GM21381 (cell line): ENCODE results near the gene MCTP1.
"Not testable (repeated sequence)": the region's sequence is repeated elsewhere in the genome, so short reads cannot be mapped to it uniquely, and the experiment has no call there.

Experiments used
- ATAC-seq: cut with Tn5 transposase; IDR thresholded peaks from one replicate; pipeline ENCODE4 v1.9.1; 2021; ENCODE audit warnings: mild to moderate bottlenecking, moderate library complexity; ENCODE audit not compliant: unreplicated experiment

MCTP1 gene

DNA sequence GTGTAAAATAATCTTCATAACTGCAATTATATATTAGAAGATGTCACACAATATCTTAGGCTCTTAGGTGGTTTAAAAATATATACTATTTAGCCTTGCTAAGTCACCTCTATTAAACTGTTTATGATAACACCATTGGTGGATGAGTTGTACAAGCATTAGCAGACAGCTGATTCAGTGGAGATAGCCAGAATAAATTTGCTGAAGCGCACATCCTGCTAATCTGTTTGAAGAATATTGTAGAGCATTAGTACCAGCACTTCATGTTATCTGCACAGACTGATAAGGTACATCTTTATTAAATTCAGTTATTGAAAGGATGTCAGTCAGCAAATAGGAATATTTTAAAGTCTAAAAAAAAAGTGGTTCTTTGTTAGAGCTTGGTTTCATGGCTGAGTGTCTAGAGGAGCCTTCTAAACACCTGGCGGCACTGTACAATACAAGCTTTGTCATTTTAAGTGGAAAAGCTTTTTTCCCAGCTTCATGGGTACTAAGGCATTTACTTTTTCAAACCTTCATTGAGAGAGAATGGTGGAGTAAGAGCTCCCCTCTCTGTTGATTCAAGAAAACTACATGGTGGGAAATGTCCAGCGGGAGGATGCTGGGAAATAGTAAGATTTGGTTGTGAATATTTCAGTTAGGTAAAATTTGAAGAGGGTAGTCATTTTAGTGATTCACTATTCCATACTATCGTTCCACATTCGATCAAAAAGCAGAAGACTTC, 391.3 kb downstream of the MCTP1 start:
- no peak for ATAC-seq

DNA sequence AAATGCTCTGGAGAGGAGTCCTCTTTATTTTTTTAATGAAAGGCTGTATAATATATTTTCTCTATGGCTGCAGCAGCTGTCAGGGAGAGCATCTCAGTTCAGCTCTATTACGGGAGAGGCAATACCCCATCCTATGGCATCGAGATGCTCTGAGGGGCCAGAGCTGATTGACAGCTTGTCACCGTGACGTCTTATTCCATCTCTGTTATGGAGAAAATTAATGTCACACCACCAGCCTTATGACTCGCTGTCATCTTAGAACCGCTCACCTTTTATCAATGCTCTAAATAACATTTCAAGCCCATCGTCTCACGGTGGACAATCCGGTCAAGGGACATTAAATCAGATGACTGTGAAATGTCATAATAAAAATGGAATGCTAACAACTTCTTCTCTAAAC, 392.9 kb downstream of the MCTP1 start:
- no peak for ATAC-seq

DNA sequence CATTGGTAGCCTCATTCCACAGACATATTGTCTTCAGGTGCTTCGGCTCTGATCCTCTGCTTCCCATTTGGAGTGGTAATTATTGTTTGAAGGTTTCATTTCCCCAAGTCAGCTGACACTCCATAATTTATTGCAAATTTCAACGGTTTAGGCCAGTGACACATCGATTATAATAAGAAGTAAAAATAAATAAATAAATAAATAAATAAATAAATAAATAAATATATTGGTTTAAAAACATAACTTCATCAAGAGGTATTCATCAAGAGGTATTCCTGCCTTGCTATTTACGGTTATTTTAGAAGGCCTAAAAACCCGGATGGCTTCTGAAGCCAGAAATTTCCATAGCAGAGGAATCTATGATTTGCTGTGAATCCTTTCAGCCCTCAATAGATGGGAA, 393.3 kb downstream of the MCTP1 start:
- ATAC-seq: no peak

DNA sequence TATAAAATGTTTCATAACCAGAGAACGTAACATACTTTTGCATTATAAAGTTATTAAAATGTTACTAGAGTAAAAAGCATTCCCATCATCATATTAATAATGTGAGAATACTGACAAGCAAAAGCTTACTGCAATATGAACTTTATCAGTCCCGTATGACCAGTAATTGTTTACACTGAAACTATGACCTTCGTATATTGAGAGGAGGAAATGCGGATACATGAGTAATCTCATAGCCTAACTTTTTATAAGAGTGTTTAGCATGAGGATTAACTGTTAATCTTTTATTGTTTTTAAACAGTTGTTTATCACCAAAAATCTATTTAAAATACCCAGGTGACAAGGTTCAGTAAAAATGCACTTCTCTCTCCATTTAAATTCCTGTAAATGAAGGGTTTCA, 394.0 kb downstream of the MCTP1 start:
- ATAC-seq: no peak

DNA sequence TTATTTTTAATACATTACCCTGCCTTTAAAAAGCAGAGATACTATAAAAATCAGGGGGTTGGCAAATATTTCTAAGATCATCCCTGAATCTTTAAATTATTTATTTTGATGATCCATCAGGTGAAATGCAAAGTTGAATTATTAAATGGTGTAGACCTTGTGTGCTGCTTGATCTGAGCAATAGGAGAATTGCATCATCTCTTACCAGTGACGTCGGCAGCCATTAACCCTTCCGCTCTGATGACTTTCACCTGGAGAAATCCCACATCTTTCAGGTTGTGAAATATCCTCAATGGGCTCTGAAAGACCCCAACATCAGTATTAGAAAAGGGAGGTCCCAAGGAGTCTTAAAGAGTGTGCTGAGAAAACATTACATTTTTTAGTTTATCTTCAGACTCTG, 396.2 kb downstream of the MCTP1 start:
- no peak for ATAC-seq

DNA sequence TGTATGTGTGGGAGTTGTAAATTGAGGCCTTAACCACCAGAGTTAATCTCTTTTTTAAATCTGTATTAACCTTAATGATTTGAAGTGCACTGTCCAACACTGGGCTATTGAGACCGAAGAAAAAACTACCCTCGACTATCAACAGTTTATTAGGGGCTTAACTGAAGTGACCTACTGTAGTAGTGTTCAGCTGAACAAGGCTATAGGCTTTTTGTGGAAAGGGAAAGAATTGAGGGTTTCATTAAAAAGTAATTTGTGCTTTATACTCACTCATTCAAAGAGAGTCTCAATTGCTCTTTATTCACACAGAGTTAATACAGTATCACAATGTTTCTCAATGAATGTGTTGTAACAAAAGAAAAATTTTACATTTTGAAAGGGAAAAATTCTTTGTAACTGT, 399.0 kb downstream of the MCTP1 start:
- ATAC-seq: no peak

DNA sequence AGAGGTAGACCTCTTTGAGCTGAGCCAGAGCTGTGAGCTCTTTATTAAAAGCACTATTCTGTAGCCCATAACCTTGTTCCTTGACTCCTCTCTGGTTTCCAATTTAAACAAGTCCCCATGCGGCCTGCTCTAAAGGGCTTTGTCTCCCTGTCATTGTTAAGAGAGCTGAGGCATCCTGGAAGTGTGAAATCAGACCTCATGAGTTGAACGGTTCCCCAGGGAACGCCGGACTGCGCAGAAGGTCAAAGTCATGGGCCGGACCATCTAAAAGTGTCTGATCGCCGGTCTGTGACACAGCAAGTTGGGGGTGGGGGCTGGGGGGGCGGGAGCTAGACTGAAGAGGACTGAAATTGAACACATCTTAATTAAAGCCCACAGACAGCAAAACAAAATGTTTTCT, 400.6 kb downstream of the MCTP1 start:
- no peak for ATAC-seq

DNA sequence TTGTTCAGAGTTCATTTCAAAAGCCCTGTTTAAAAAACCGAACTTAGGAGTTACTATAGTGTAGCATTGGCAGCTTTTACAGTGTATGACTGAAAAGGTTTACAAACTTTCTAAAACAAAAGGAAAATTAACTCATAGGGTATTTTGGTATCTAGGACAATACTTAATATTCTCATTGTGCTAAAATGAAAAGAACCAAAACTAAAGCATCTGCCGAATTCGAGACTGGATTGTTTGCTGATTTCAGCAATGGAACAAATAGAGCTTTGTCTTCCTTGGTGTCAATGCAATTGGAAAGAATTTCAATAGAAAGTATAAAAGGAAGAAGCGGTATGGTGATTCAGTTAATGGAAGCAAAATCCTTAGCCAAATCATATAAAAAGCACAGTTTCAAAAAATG, 412.4 kb downstream of the MCTP1 start:
- no peak for ATAC-seq

DNA sequence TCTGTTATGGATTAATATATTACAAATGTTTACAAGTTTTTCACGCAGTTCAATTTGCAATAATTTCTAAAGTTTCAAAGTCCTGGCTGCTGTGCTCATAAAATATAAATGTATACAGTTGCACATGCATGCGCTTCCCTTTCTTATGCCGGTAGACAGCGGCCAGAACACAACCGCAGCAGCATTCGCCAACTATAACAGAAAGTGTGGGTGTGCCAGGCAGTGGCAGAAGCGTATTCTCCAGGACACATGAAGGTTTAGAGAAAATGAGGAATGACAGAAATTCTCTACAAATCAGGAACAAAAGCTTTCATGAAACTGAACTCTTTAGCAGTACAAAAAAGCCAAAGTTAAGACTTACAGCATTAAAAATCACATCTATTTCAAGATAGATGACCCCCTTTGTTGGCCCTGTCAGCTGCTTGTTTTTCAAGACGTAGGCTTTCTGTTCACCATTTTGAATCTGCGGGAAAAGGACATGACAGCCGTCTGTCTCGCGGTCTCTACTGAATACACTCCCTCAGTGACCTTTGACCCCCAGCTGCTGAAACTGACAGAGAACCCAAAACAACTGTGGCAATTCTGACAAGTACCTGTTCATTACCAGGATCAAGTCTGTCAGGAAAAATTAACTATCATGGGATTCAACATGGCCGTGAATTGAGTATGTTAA, 414.2 kb downstream of the MCTP1 start:
- ATAC-seq: no peak

DNA sequence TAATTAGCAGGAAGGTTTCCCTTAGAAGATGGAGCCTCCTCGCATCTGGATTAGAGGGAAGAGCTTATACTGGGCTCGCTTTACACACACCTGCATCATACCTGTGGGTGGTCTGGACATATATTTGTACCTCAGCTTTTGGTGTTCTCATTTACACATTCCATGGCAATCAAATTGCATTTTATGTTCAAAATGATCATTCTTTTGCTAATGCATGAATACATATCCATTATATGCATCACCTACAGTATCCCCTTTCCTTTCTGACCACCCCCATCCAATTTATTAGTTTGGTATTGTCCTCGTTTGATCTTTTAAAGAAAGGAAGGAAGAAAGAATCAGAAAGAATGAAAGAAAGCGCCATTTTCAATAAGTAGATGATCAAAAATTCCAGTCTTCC, 415.0 kb downstream of the MCTP1 start:
- no peak for ATAC-seq

DNA sequence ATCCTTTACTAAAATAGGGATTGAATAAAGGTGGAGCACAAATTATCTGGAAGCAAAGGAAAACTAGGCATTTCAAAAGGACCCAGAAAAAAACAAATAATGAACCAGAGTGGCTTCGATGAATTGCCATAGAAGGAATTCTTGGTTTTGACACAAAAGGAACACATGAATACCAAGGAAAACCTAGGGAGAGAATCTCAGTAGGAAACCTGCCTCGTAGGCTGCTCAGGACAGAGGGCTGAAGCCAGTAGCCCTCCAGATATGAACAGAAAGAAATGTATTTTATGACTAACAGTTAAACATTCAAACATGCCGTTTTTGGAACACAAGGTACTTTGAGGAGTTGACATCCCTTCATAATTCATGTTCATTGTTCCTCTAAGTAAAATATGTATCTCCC, 420.9 kb downstream of the MCTP1 start:
- ATAC-seq: no peak

DNA sequence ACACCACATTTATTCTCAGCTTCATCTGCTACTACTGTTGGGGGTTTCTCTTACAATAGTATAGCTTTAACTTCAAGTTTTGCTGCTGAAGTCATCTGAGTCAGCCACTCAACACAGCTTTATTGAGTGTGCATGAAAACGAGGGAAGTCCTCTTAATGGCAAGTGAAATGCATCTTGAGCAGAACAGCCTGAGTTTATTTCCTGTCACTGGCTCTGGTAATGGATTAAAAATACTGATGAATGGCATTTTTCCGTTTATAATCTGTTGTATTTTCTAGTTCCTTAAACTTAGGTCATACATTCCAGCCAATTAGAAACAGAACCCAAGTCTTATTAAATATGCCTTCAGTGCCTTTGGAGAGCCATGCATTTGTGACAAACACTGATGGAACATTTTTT, 427.8 kb downstream of the MCTP1 start:
- ATAC-seq: no peak

DNA sequence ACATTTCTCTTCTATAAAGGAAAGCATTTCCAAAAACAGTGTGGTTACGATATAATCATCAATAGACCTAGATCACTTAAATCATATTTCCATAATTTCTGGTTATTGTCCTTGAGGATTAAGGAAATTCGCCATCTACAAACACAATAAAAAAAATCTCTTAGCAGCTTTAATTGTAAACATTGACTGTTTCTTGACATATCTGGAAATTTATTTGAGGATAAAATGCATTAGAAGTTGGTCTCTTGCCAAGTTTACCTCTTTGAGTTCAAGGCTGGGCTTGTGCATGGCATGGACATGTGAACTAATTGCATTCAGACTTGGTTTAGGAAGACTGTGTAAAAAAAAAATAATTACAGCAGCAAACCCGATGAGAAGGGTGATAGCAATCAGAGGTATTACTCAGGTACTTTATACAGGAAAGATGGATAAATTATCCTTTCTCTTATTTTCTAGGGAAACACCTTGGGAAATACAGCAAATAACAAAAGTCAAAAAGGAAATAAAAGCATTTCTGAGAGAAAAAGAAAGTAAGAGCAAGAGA, 428.6 kb downstream of the MCTP1 start:
- no peak for ATAC-seq

DNA sequence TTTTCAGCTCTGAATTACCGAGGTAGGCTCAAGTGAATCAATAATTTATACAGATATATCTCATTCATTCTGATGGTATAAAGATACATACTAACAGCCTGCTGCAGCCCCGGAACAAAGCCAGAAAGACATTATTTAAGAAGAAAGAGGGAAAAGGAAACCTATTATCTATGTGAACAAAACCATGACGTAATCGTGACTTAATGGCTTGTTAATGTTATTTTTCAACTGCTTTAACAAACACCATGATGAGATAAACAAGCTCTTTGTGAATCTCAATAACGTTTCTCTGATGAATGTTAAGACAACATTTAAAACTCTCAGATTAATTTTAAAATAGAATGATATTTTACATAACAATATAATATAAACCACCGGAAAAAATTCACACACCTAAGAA, 429.4 kb downstream of the MCTP1 start:
- no peak for ATAC-seq

DNA sequence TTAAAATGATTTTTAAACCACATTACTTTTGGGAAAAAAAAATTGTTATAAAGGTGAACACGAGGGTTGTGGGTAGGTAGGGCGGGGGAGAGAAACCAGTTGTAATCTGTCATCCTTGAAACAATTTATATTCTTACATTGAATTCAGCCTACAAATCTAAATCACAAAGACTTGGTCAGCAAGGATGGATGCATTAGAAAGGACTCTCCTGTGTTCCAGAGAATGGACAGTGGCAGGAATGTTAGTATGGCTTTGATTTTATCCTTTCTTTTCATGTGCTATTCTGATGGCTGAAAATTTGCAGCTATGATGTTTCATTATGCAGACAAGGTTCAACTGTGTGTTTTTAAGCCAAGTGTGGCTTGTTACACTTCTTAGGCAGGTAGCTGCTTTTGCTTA, 431.8 kb downstream of the MCTP1 start:
- ATAC-seq: no peak

DNA sequence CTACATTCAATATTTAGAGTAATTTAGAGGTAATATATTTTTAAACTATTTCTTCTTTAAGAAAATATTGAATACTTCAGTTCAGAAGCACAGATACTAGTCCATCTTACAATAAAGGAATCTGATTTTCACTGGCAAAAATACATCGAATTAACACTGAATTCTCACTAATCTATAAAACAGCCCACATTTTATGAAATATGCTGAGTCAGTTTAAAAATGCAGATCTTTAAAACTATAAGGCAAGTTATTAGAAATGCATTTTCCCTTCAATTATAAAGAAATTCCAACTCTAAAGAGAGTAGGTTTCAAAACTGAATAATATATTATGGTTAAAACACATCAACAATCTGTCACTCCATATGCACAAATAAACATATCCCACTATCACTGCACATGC, 433.9 kb downstream of the MCTP1 start:
- no peak for ATAC-seq

DNA sequence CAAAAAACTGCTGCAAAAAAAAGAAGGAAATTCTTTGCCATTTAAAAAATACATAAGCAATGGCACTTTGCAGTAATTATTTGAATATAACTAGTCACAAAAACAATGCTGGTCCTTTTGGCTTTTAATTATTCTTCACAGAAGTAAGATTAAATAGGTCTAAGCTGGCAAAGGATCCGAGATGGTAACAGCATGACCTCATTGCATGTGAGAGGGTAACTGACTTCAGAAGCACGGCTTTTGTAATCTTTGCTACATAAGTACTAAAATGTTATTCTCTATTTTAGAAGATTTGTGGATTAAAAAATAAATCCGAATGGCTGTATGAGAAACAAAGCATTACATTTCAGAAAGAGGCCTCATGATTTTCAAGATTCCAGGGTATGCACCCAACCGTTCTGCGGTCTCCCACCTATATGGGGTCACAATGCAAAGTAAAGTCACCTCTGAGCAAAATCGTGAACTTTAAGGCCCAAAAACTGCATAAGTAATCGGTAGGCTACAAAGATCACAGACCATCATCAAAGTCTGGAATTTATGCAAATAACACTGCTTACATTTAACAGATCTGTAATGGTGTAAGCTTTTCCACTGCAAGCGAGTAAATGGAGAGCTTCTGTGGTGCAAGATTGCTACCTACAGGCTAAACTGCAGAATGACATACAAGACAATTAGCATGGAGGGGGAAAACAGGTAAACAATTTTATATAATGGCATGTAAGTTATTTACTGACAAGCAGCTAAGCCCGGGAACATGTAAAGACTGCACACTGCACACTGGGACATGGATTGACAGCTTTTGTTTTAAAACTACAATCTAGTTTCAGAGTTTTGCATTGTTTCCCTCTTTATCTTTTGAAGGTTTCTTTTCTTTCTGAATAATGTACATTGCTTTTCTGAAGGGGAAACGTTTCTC, 434.8 kb downstream of the MCTP1 start:
- ATAC-seq: peak; percentile 89

DNA sequence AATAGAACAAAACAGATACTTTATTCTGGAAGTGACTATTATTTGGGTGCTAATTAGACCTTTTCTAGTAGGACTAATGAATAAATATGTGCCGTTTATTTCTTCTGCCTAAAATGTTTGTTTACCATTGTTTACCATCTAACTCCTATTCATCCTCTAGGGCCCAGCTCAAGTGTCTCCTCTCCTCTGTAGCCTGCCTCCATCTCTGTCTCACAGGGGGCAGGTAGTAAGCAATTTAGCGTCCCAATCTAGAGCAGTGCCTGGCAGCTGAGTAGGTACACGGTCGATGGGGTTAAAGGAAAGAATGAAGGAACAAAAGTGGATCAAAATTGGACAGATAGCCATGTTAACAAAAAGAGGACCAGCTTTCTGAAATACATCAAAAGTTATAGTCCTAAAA, 435.6 kb downstream of the MCTP1 start:
- no peak for ATAC-seq

DNA sequence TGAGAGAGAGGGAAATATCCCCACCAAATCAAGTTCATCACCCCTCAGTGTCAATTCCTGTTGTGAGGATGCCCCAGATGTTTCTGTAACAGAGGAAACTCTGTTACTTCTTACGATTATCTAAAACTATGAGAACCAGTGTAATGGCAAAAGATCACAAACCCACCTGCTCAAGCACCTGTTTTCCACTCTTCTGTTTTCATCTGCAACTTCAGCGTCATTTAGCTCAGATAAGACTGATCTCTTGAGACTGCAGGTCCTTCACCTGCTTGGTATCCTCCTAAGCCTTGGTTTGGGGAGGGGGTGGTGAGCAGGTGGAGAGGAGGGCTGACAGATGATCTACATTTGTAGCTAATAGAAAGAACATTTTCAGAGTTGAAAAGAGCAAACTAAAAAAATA, 437.2 kb downstream of the MCTP1 start:
- no peak for ATAC-seq

DNA sequence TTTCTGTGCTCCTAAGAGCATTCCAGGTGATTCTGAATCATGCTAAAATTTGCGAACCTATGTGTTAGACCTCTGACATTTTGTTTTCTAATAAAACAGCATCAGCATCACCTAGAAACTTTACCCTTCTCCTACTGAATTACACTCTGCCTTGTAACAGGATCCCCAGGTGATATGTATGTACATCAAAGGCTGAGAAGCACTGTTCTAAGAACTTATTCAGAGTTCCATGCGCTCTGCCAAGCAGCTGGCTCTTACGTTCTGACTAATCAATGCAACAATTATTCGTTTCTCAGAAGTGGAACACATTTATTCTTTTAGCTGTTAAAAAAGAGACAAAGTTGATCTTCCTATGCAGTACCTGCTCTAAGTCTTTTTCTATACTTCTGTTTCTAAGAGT, 437.9 kb downstream of the MCTP1 start:
- no peak for ATAC-seq

DNA sequence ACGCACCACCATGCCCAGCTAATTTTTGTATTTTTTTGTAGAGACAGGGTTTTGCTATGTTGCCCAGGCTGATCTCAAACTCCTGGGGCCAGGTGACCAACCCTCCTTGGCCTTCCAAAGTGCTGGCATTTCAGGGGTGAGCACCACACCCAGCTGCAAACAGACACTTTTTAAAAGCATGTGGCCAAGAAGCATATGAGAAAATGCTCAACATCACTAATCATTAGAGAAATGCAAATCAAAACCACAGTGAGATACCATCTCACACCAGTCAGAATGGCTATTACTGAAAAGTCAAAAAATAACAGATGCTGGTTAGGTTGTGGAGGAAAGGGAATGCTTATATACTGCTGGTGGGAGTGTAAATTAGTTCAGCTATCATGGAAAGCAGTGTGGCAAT, 439.2 kb downstream of the MCTP1 start:
- not testable (repeated sequence) for ATAC-seq
